H1 (cell line): ENCODE measurements around the gene FAM236A. TPM values are rescaled to one million over a fixed set of nuclear protein-coding genes. Genes with fewer than 3 reads are reported as not detected.

ENCODE experiments used
- polyA plus RNA-seq, 7 experiments: library from polyadenylated mRNA; depleted of rRNA in 3 of 7; stranded (reverse) in 5 of 7; unstranded in 2 of 7; fragments of >200 nt in 5 of 7; fragments of 200-250 nt in 2 of 7; gene quantifications; 1 replicate in 5 of 7; 2 replicates in 1 of 7; 4 replicates in 1 of 7; pipeline versions ENCODE4 v1.2.1 to v1.2.3, GENCODE V29; 2011 to 2013; ENCODE audit warnings: missing spikeins in 2 of 7, mixed read lengths in 2 of 7
- total RNA-seq: library from RNA; stranded (reverse); fragmentation: NEBNext Ultra II Directional; extraction: Animal tissue kit (Norgen Biotek cat#: 25700); gene quantifications from 2 replicates; pipeline ENCODE4 v1.2.1, GENCODE V29; 2021

The FAM236A gene
- total and polyA plus RNA-seq, 2 of the 8 experiments (the other 6 are each of a cell fraction or from before 2014, with no cell fraction given), result not detected

Other genes starting within 250 kb of the FAM236A start
- gene PHKA1, start 223.9 kb upstream of the FAM236A start, total RNA-seq, result 7.2 and 7.4 TPM in 2 replicates
- 3.2 and 4.2 TPM in 2 replicates for gene PHKA1, start 223.9 kb upstream of the FAM236A start, polyA plus RNA-seq (2011; rRNA removed)
- gene DMRTC1B, start 161.3 kb upstream of the FAM236A start, total RNA-seq, result not detected in 2 replicates
- gene DMRTC1B, start 161.3 kb upstream of the FAM236A start, polyA plus RNA-seq (2011; rRNA removed), result 0.11 TPM in 1 of 2 replicates, not detected in the other
- not detected in 2 replicates for gene FAM236B, start 155.5 kb upstream of the FAM236A start, total RNA-seq
- gene FAM236B, start 155.5 kb upstream of the FAM236A start, polyA plus RNA-seq (2011; rRNA removed), result not detected in 2 replicates
- not detected in 2 replicates for gene FAM236D, start 130.0 kb upstream of the FAM236A start, total RNA-seq
- not detected in 2 replicates for gene FAM236D, start 130.0 kb upstream of the FAM236A start, polyA plus RNA-seq (2011; rRNA removed)
- gene FAM236C, start 25.6 kb upstream of the FAM236A start, total RNA-seq, result not detected in 2 replicates
- not detected in 2 replicates for gene FAM236C, start 25.6 kb upstream of the FAM236A start, polyA plus RNA-seq (2011; rRNA removed)
- gene DMRTC1, start 5.6 kb downstream of the FAM236A start, total RNA-seq, result not detected in 2 replicates
- gene DMRTC1, start 5.6 kb downstream of the FAM236A start, polyA plus RNA-seq (2011; rRNA removed), result not detected in 2 replicates
- 0.59 and 1.7 TPM in 2 replicates for gene PABPC1L2B, start 64.7 kb downstream of the FAM236A start, total RNA-seq
- 1.4 and 1.5 TPM in 2 replicates for gene PABPC1L2B, start 64.7 kb downstream of the FAM236A start, polyA plus RNA-seq (2011; rRNA removed)
- 0.32 and 0.73 TPM in 2 replicates for gene PABPC1L2A, start 141.3 kb downstream of the FAM236A start, total RNA-seq
- gene PABPC1L2A, start 141.3 kb downstream of the FAM236A start, polyA plus RNA-seq (2011; rRNA removed), result 0.44 and 0.83 TPM in 2 replicates